T-helper 2 cell (primary cell): ENCODE measurements around the gene NT5M.
"Not testable (repeated sequence)": the region's sequence is repeated elsewhere in the genome, so short reads cannot be mapped to it uniquely, and the experiment has no call there.

Source experiments
- DNase-seq, 5 experiments: peaks; one replicate each; pipeline versions ENCODE4 v3.0.0 to v3.0.0-alpha.2; 2012 to 2022

NT5M gene

DNA sequence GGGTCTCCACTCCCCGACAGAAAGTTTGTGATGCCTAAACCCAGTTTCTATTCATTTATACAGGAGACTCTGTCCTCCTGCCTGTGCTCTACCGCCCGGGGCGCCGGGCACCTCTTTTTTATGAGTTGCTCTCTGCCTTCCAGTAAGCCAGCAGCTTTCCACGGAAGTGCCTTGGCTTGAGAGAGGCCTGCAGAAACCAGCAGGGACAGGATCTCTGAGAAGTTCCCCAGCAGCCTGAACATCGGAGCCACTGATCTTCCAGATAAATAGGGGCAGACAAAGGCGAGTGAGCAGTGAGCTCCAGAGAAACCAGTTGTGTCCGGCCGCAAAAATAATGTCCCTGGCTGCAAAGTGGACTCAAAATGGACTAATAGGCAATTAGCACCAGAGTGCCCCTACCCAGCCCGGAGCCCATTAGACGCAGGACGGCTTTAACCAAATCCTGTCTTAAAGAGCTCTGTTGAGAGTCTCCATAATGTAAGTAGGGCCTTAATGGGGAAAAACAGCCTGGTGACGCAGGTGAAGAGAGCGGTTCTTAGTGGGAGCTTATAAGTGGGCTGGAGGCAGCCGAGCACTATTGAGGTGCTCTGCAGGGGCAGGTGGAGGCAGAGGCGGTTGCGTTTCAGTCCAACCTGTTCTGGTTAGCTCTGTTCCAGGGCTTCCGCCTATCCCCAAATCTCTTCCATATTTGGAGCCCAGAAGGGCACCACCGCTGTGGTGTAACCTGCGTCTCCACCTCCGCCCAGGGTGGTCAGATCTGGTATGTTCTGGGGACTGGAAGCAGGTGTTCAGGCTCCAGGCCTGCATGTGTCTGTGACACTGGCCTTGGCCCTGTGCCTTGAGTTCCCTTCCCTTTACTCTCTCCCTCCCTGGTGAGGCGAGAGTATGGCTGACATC lies 74.1 kb downstream of the NT5M start:
- no peak for DNase-seq

DNA sequence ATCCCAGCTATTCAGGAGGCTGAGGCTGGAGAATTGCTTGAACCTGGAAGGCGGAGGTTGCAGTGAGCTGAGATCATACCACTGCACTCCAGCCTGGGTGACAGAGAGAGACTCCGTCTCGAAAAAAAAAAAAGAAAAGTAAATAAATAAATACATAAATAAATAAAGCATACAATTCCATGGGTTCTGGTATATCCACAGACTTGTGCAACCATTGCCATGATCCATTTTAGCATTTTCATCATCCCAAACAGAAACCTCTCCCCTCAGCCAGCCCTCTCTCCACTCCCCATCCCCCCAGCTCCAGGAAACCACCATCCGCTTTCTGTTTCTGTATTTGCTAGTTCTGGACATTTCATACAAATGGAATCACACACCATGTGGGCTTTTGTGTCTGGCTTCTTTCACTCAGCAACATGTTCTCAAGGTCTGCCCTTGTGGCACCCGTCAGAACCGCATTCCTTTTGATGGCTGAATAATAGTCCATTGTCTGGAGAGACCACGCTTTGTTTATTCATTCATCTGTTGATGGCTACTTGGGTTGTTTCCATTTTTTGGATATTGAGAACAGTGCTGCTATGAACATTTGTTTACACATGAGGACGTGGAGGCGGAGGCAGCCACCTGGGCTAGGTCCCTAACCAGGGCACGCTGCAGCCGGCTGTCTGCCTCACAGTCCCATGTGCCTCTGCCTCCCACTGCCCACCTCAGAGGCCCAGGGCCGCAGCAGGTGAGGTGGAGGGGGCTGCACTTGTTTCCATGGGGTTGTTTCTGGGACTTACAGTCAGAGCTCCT lies 76.2 kb downstream of the NT5M start:
- no peak for DNase-seq

DNA sequence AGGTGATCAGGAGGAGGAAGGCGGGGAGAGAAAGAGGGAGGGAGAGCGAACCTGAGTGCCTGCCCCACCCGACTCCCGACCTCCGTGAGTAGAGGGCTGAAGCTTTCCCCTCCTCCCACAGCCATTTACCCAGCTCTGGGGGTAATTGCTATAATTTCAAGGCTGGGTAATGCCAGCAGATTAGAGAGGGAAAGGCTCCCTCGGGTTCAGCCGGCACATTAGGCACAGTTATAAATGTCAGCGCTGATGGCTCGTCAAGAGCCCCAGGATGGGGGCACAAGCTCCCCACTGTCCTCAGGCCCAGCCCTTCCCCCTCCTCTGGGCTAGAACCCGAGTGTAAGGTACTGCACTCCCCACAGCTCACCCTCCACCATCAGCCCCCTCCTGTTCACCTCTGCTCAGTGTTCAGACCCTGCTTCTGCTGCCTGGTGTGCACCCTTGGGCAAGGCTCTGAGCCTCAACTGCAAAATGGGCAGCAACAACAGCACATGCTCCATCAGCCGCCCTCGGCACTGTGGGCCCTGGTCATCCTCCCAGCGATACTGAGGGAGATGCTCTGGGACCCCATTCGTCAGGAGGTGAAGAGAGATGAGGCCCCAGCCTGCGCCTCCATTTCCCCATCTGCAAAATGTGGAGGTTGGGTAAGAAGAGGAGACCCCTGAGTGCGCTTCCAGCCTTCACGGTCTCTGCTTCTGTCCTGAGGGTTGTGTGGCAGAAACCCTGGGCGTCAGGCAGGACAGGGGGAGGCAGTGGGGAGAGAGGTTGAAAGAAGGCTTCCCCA lies 77.2 kb downstream of the NT5M start:
- DNase-seq: no peak

DNA sequence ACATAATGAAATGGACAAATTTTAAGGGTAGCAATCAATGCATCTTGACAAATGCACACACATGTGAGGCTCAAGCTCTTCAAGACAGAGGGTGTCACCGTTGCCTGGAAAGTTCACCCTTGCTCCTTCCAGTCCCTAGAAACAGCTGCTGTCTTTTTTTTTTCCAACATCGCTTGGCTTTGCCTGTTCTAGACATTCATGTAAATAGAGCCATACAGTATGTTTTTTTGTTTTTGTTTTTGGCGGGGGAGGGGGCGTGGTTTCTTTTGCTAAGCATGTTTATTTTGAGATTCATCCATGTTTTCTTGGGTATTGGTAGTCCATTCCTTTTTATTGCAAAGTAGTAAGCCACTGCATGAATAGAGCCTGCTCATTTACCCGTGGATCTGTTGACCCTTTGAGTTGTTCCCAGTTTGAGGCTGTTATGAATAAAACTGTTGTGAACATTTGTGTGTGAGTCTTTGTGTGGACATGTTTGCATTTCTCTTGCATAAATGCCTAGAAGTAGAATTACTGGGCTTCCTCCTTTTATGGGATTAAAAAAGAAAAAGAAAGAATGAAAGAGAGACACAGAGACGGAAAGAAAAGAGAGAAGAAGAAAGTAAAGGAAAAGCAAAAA lies 78.4 kb downstream of the NT5M start:
- no peak for DNase-seq

DNA sequence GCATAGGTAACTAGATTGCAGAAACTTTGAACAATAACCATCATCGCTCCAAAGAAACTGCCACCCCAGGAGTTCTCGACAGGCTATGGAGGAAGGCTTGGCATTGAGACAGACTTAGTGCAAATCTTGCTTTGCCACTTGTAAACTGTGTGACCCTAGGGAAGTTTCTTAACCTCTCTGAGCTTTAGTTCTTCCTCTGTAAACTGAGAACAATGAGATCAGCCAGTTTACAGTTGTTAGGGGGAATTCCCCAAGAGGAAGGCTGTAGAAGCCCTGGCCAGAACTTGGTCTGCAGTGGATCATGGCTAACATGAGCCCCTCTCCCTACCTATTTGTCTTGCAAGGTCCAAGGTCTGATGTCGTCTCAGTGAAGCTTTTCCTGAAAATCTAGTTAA lies 78.9 kb downstream of the NT5M start:
- DNase-seq: no peak

DNA sequence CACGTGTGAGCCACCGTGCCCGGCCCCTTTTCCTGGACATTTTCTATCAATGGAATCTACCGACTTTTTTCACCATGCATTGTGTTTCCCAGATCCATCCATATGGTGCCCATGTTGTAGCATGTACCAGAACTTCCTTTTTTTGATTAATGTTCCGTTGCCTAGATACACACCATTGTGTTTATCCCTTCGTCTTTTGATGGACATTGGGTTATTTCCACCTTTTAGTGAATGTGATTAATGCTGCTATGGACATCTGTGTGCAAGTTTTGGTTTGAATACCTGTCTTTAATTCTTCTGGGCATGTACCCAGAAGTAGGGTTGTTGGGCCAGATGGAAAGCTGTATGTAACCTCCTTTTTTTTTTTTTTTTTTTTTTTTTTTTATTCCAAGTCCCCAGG lies 79.8 kb downstream of the NT5M start:
- no peak for DNase-seq

DNA sequence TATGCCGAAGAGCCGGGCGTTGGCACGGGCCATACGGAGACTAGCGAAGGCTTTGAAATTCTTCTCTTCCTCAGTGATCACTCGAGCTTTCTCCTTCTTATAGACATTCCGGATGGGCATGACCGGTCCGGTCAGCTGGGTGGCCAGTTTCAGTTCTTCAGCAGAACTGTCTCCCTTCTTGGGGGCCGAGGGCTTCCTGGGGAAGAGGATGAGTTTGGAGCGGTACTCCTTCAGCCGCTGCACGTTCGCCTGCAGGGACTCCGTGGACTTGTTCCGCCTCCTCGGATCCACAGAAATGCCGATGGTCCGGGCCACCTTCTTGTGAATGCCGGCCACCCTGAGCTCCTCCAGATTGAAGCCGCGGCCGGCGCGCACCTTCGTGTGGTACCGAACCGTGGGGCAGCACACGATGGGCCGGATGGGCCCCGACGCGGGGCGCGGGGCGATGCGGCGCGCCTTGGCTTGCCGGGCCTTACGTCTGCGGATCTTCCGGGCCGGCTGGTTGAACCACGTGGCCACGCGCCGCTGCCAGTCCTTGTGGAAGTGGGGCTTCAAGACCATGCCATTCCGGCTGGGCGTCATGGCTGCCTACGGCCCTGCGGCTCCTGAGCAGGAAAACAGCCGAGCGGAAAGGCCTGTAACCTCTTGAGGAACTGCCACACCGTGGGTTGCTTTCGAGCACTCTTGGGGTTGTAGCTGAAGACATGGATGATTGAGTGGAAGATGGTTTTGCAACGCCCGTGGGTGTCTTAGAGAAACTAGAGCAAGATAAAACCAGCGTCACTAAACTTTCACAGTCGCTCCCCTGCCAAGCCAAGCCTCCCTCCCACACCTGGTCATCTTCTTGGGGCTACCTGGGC lies 80.5 kb downstream of the NT5M start:
- not testable (repeated sequence) for DNase-seq

DNA sequence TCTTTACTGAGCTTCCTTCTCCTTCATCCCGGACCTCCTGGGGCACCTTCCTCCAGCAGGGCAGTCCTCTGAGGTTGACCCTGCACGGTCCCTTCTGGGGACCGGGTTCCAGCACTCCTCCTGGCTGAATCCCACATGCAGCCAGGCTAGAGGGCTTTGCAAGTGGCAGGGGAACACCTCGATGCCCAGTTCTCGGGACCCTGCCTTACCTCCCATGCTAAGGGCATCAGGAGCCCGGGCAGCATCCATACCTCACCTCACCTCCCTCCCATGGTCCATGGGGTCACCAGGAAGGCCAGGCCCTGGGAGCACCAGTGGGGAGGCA lies 81.1 kb downstream of the NT5M start:
- DNase-seq: no peak

DNA sequence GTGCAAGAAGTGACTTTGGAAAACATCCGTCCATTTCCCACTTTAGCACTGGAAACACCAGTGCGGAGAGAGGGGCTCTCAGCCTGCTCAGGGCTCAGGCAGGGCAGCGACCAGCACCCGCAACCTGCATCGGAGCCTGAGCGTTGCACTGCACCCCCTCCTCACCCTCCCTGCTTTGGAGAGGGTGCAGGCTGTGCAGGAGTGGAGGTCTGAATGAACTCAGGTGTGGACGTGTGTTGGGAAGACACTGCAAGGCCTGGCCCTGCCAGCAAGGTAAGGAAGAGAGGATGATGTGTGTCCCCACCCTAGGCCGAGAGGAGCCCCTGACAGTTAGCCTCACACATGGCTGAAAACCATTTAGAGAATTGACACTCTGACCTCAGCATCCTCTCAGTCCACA lies 81.8 kb downstream of the NT5M start:
- no peak for DNase-seq

DNA sequence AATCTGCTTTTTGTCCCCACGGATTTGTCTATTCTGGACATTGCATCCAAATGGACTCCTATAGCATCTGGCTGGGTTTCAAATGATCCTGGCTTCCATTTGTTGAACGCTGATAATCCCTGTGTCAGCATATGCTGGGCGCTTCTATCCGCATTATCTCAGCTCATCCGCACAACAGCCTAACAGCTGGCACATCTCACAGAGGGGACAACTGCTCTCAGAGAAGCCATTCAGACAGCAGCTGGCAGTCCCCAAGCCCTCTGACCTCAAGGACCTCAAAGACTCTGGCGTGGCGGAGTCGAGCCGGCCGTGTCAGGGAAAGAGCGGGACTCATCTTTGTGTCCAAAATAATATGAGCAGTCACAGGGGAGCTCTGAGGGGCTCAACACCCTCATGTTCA lies 82.3 kb downstream of the NT5M start:
- no peak for DNase-seq

DNA sequence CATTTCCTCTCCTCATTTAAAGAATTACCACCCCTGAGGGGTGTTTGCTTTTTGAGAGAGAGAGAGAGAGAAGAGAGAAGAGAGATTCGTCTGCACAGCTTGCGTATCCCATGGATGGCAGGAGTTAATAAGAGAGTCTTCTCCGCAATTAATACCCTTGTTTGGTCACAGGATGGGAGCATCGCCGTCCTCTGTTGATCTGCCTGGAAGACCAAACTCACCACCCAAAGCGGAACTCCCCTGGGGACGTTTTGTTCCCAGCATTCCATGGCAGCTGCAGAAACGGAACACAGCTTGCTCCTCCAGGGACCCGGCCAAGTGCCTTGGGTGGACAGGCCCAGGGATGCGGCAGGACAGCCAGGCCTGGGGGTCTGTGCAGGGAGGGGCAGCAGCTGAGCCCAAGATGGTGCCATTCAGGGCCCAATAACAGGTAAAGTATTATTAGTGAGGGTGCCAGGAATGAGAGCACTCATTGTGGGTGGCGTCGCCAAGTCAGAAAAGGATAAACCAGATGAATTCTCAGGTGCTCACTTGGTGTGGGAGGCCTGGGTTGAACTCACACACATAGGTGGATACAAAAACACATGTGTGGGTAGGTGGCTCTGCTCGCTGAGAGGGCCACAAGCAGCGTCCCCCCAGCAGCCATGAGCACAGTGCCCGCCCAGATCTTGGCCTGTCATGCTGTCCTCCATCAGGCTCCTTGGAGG lies 83.1 kb downstream of the NT5M start:
- DNase-seq: no peak

DNA sequence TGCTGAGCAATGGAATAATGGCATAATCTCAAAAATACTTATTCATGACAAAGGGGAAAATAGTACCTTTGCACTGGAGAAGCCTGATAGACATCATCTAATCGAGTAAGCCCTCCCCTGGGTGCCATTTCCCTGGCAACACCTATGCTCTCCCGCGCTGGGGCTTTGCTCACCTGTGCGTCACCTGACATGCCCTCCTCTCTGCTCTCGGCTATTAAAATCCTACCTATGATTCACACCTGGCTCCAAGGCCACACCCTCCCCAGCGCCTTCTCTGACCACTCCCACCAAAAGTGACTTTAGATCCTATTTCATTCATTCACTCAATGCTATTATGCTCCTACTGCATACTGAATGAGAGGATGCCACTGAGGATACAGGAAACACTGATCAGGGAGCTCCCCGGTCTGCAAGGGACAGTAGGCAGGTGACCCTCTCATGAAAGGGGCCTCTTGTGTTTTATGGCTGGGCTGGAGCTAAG lies 83.9 kb downstream of the NT5M start:
- no peak for DNase-seq

DNA sequence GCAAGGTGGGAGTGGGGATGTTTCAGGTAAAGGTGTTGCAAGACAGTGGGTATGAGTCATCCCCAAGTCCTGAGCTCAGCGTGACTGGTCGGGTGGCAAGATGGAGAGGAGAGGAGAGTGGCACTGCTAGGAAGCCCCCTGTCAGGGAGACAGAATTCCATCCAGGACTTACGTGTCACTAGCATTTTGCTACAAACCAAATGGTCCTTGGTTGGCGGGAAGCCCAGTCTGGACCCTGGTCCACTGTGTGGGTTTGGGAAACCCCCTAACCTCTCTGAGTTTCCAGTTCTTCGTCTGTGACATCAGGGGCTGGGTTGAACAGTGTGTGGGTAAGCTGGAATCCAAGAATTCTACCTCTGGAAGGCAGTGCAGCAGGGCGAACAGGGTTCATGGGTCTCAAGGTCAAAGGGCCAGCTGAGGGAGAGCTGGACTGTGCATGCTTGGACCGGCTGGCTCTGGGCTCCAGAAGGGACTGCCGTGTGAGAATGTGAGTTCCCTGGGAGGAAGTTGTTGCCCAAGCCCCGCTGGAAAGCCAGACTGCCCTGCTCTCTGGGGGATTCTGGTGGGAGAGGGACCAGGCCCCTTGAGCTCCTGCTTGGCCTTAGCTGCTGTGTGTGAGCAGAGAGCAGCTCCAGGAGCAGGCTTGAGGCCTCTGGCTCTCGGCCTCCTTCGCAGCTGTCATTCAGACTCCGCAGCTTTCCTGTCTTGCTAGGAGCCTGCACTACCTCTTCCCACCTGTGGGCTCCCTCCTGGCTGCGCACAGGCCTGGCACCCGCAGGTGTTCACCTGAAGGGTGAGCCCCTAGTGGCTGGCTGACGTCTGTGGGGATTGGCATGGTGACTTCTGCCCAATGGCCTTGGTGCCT lies 84.6 kb downstream of the NT5M start:
- no peak for DNase-seq

DNA sequence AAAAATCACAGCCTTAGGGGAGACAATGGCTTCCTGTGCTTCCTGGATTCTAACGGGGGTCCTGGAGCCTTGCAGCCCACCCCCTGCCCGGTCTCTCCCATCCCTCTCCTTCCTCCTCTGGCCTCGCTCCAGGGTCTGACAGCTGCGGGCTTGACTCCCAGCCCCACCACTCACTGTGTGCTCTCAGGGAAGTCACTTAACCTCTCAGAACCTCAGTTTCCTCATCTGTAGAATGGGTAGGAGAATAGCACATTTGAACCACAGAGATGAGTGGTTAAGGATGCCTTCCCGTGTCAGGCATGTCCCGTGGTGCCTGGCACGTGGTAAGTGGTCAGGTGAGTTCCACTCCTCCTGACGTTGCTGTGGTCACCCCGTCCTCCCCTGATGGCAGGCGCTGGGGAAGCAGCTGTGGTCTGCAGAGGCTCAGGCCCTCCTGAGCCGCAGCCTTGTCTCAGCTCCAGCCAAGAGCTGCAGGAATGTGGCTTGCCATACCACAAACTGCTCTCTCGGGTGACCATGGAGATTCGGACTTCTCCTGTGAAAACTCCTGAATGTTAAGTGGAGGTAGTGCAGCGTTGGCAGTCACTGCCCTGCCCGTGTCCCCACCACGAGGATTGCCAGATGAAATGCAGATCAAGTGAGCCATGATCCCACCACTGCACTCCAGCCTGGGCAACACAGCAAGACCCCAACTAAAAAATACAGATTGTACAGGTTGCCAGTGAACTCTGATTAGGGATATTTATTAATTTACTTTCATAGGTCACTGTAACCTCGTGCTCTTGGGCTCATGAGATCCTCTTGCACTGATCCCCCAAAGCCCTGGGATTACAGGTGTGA lies 85.7 kb downstream of the NT5M start:
- DNase-seq: no peak

DNA sequence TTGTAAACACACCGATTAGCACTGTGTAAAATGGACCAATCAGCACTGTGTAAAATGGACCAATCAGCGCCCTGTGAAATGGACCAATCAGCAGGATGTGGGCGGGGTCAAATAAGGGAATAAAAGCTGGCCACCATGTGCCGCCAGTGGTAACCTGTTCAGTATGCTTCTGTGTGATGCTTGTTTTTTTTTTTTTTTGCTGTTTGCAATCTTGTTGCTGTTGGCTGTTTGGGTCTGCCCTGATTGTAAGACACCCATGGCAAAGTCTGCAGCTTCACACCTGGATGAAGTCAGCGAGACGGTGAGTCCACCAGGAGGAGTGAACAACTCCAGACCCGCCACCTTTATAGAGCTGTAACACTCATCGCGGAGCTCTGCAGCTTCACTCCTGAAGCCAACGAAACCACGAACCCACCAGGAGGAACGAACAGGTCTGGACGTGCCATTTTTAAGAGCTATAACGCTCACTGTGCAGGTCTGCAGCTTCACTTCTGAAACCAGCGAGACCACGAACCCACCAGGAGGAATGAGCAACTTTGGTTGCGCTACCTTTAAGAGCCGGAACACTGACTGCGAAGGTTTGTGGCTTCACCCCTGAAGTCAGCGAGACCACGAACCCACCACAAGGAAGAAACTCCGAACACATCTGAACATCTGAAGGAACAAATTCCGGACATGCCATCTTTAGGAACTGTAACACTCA lies 88.6 kb downstream of the NT5M start:
- DNase-seq: peak in 4 of 5 experiments; percentile 30 to 83 (median 64)

DNA sequence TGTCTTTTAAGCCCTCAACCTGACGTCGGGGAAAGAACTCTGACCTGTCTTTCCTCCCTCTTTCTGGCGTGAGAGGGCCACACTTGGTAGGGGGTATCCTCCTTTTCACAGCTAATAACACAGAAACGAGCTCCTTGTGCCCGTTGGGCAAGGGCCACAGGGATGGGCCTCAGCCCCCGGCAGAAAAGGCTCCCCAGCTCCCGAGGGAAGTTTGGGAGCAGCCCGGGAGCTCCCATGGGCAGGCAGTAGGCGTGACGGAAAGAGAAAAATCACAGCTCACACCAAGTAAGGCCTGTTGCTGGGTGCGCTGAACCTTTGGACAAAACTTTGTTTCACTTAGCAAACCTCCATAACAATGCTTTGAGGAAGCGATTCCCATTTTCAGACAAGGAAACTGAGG lies 90.8 kb downstream of the NT5M start:
- DNase-seq: no peak

DNA sequence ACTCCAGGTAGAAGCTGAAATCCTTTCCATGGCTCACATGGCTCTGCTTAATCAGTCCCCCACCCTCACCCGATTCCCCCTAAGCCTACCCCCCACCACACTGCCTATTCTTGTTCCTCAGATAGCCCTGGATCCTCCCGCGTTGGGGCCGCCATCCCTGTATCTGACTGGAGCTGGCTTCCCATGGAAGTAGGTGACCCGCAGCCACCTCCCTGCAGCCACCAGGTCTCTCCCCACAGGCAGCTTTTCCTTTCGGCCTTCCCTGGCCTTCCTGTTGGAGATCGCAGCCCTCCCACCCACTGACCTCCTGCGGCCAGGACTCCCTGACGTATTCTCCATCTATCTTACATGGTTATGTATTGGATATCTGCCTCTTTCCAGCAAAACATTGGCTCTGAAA lies 91.3 kb downstream of the NT5M start:
- no peak for DNase-seq

DNA sequence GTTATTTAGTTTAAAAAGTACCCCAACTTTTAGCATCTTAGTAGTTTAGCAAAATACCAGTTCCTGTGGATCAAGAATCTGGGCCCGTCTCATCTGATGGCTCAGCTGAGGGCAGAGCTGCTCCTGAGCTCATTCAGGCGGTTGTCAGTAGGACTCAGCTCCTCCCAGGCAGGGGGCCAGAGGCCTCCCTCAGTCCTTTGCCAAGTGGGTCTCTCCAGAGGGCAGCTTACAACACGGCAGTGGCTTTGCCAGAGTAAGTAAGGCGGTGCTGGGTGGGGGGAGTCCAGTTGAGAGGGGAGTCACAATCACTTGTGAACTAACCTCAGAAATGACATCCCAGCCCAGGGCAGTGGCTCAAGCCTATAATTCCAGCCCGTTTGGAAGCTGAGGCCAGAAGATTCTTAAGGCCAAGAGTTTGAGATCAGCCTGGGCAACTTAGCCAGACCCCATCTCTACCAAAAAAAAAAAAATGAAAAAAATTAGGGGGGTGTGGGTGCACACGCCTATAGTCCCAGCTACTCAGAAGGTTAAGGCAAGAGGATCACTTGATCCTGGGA lies 92.2 kb downstream of the NT5M start:
- DNase-seq: no peak
